OCI-LY7 (cell line): ENCODE data around the gene CHKA. TPM values are rescaled to one million over a fixed set of nuclear protein-coding genes. Genes with fewer than 3 reads are reported as not detected.

Source experiments
- BruUV-seq: library from RNA; stranded (reverse); fragments of 400-500 nt; replicated peaks from 2 replicates; lab custom pipeline; 2021; lab: Mats Ljungman, UMichigan
- CTCF ChIA-PET: fragments of 300-600 bp; sonication (Branson Sonifier 250); formaldehyde crosslinking; loops from one replicate; lab custom pipeline; 2022; ENCODE audit warnings: antibody characterized with exemption; ENCODE audit not compliant: unreplicated experiment; lab: Charles Lee
- POLR2A ChIA-PET: fragments of 300-600 bp; sonication (Branson Sonifier 250); formaldehyde crosslinking; loops from one replicate; lab custom pipeline; 2022; ENCODE audit warnings: antibody characterized with exemption; lab: Charles Lee
- DNase-seq: peaks from one replicate; pipeline ENCODE4 v3.0.0-alpha.2; 2015; ENCODE audit warnings: low spot score
- H2AFZ ChIP-seq: fragments of 200-600 bp; sonication (generic), shearing (Covaris generic); 2 replicates; pipeline ENCODE4 v1.6.1; 2014; ENCODE audit warnings: mild to moderate bottlenecking, antibody characterized with exemption, low read length, moderate library complexity
- H3K27ac ChIP-seq: fragments of 200-600 bp; sonication (generic); 2 replicates; pipeline ENCODE4 v1.5.1; 2014; ENCODE audit warnings: mixed run types, low read depth, mild to moderate bottlenecking, moderate library complexity, low read length, inconsistent platforms; ENCODE audit not compliant: poor library complexity, severe bottlenecking
- H3K36me3 ChIP-seq: fragments of 200-600 bp; sonication (generic); 2 replicates; pipeline ENCODE4 v1.6.1; 2014; ENCODE audit warnings: mild to moderate bottlenecking, antibody characterized with exemption, low read length, moderate library complexity, mixed read lengths; ENCODE audit not compliant: insufficient read depth
- H3K4me1 ChIP-seq: fragments of 200-600 bp; sonication (generic); 2 replicates; pipeline ENCODE4 v1.5.1; 2014; ENCODE audit warnings: mild to moderate bottlenecking, low read length; ENCODE audit not compliant: insufficient read depth, poor library complexity, severe bottlenecking
- H3K4me2 ChIP-seq: fragments of 200-600 bp; sonication (generic); 2 replicates; pipeline ENCODE4 v1.6.1; 2014; ENCODE audit warnings: mild to moderate bottlenecking, low read length
- H3K4me3 ChIP-seq: fragments of 200-600 bp; sonication (generic); 2 replicates; pipeline ENCODE4 v1.5.1; 2014; ENCODE audit warnings: mild to moderate bottlenecking, low read depth, low read length; ENCODE audit not compliant: poor library complexity, severe bottlenecking
- H3K79me2 ChIP-seq: fragments of 200-600 bp; sonication (generic); 2 replicates; pipeline ENCODE4 v1.6.1; 2016; ENCODE audit warnings: low read depth, mild to moderate bottlenecking, low read length, moderate library complexity, mixed read lengths; ENCODE audit not compliant: insufficient read depth
- H3K9me2 ChIP-seq: fragments of 200-600 bp; sonication (generic); 2 replicates; pipeline ENCODE4 v1.6.1; 2016; ENCODE audit warnings: mild to moderate bottlenecking, low read length, mixed read lengths; ENCODE audit not compliant: insufficient read depth
- H3K9me3 ChIP-seq: fragments of 200-600 bp; sonication (generic); 2 replicates; pipeline ENCODE4 v1.6.1; 2014; ENCODE audit warnings: mild to moderate bottlenecking, mixed run types, low read length, mixed read lengths
- H4K20me1 ChIP-seq: fragments of 200-600 bp; sonication (generic); 2 replicates; pipeline ENCODE4 v1.6.1; 2014; ENCODE audit warnings: mild to moderate bottlenecking, antibody characterized with exemption, low read length, moderate library complexity, mixed read lengths; ENCODE audit not compliant: insufficient read depth
- CTCF ChIP-seq: fragments of 200-600 bp; sonication (generic); conservative IDR thresholded peaks from 2 replicates; pipeline ENCODE4 v1.5.1; 2014; ENCODE audit warnings: mild to moderate bottlenecking, antibody characterized with exemption, low read length, moderate library complexity, mixed read lengths
- EZH2phosphoT487 ChIP-seq: fragments of 200-600 bp; sonication (generic); IDR thresholded peaks from 2 replicates; pipeline ENCODE4 v1.6.1; 2018; ENCODE audit warnings: low read depth, borderline replicate concordance, mild to moderate bottlenecking, mixed run types, antibody characterized with exemption, low read length, moderate library complexity, mixed read lengths
- intact Hi-C: fragments of 100-400 bp; cut with micrococcal nuclease; formaldehyde crosslinking; loops from one replicate; pipeline ENCODE4 v1.10.0; 2022; ENCODE audit not compliant: unreplicated experiment
- total RNA-seq, 2 experiments: library from RNA; depleted of rRNA in 1 of 2; stranded (reverse); fragments of >200 nt in 1 of 2; shearing (Covaris generic) in 1 of 2; gene quantifications; 2 replicates each; pipeline ENCODE4 v1.2.3, GENCODE V29; 2014 to 2022

CHKA gene
- total RNA-seq, 2 experiments from 2014 or later: 36.1 to 47.2 TPM

GRCh38 chr11:68016904-68017817 lies 104.0 kb downstream of the CHKA start:
- Histone ChIP-seq H3K79me2 (no peaks in the 10 kb centered on the region), H3K9me2 (no peaks in the 10 kb centered on the region), H2AFZ (no peak overlapping the region), H4K20me1 (no peaks in the 10 kb centered on the region), H3K4me1 (no peaks in the 10 kb centered on the region), H3K9me3 (no peaks in the 10 kb centered on the region), H3K4me2 (no peak overlapping the region), H3K27ac (no peak overlapping the region), H3K4me3 (no peak overlapping the region), H3K36me3 (no peaks in the 10 kb centered on the region)
- ChIA-PET CTCF (no interaction called here), POLR2A (no interaction called here)
- BruUV-seq: no TSS peak
- TF ChIP-seq CTCF (no peak), EZH2phosphoT487 (no peak)
- DNase-seq: no peak
- intact Hi-C loops: no loop called here

- CTCF ChIA-PET: no interaction called here
- Histone ChIP-seq H4K20me1 (no peaks in the 10 kb centered on the region), H3K79me2 (no peaks in the 10 kb centered on the region), H3K9me2 (no peaks in the 10 kb centered on the region), H3K4me1 (no peaks in the 10 kb centered on the region), H3K36me3 (no peaks in the 10 kb centered on the region), H3K4me3 (no peak overlapping the region), H3K9me3 (no peaks in the 10 kb centered on the region), H2AFZ (no peak overlapping the region), H3K27ac (no peak overlapping the region), H3K4me2 (no peak overlapping the region)
- 0 out of 2 replicates have a peak, but pooled peaks have one; percentile 9 for TF ChIP-seq CTCF
- TF ChIP-seq EZH2phosphoT487: no peak
- no TSS peak for BruUV-seq
- DNase-seq: no peak
- intact Hi-C loops: no loop called here
- POLR2A ChIA-PET: no interaction called here
These were observed 104.9 kb downstream of the CHKA start for GRCh38 chr11:68016161-68016903.
